OCI-LY1 (cell line): Measurements from ENCODE around the gene NME9.

Experiments
- CTCF ChIP-seq: fragments of 200-600 bp; sonication (generic), shearing (Covaris generic); IDR thresholded peaks from 2 replicates; pipeline ENCODE4 v1.5.1; 2017; ENCODE audit warnings: mild to moderate bottlenecking, antibody characterized with exemption, low read length, moderate library complexity, mixed read lengths
- EZH2 ChIP-seq: fragments of 200-600 bp; sonication (generic), shearing (Covaris generic); IDR thresholded peaks from 2 replicates; pipeline ENCODE4 v1.8.0; 2017; ENCODE audit warnings: borderline replicate concordance, mixed run types, mild to moderate bottlenecking, antibody characterized with exemption, low read length, moderate library complexity, mixed read lengths

- TF ChIP-seq EZH2: no peak
- TF ChIP-seq CTCF: no peak
Measured at GRCh38 chr3:138259126-138259525, 70.5 kb downstream of the NME9 start.
